H1 (cell line): ENCODE data around the gene ALG14. TPM values are rescaled to one million over a fixed set of nuclear protein-coding genes. Genes with fewer than 3 reads are reported as not detected.

Experiments used
- CTCF ChIA-PET: fragments of 300-600 bp; sonication (Branson Sonifier 250); formaldehyde crosslinking; loops from one replicate; lab custom pipeline; 2021; ENCODE audit not compliant: partially characterized antibody; lab: Charles Lee
- POLR2A ChIA-PET: fragments of 300-600 bp; sonication (Branson Sonifier 250); formaldehyde crosslinking; loops from one replicate; lab custom pipeline; 2021; ENCODE audit warnings: inconsistent platforms; ENCODE audit not compliant: partially characterized antibody; lab: Charles Lee
- DNase-seq, 2 experiments: peaks; one replicate each; pipeline versions ENCODE4 v3.0.0 to v3.0.0-alpha.2; 2010 to 2022; ENCODE audit warnings: low spot score in 2 of 2, low read depth in 1 of 2, mixed read lengths in 1 of 2
- FAIRE-seq: peaks from 2 replicates; lab custom pipeline; 2011; peaks lifted over from hg19 to GRCh38; lab: Jason Lieb, UNC
- H2AFZ ChIP-seq: 2 replicates; pipeline ENCODE4 v1.8.1; 2012; ENCODE audit warnings: low read length, inconsistent platforms
- H2AK5ac ChIP-seq: 2 replicates; pipeline ENCODE4 v1.6.1; 2013; ENCODE audit warnings: low read depth, low read length
- H2BK120ac ChIP-seq: replicated peaks from 2 replicates; pipeline ENCODE3; 2013; ENCODE audit warnings: low read depth, low read length, inconsistent platforms
- H2BK12ac ChIP-seq: 2 replicates; pipeline ENCODE4 v1.6.1; 2013; ENCODE audit warnings: low read depth, low read length
- H2BK15ac ChIP-seq: 2 replicates; pipeline ENCODE4 v1.6.1; 2013; ENCODE audit warnings: low read length
- H2BK20ac ChIP-seq: 2 replicates; pipeline ENCODE4 v1.6.1; 2013; ENCODE audit warnings: low read length
- H2BK5ac ChIP-seq: 2 replicates; pipeline ENCODE4 v1.6.1; 2013; ENCODE audit warnings: low read depth, low read length
- H3K14ac ChIP-seq: 2 replicates; pipeline ENCODE4 v1.6.1; 2013; ENCODE audit warnings: inconsistent platforms; ENCODE audit not compliant: insufficient read length
- H3K18ac ChIP-seq: 2 replicates; pipeline ENCODE4 v1.6.1; 2013; ENCODE audit warnings: low read length; ENCODE audit errors: extremely low read depth
- H3K23ac ChIP-seq: 2 replicates; pipeline ENCODE4 v1.6.1; 2013; ENCODE audit warnings: inconsistent platforms; ENCODE audit not compliant: insufficient read length
- H3K23me2 ChIP-seq: 2 replicates; pipeline ENCODE4 v1.6.1; 2013; ENCODE audit warnings: low read depth, low read length
- H3K27ac ChIP-seq: 2 replicates; pipeline ENCODE4 v1.6.1; 2011; ENCODE audit warnings: low read depth, low read length, inconsistent platforms
- H3K27me3 ChIP-seq, 4 experiments: replicated peaks in 1 of 4; 1 replicate in 1 of 4; 2 replicates in 3 of 4; pipeline versions ENCODE4 v1.6.1 to v1.8.1; 2011 to 2013; ENCODE audit warnings: low read length in 3 of 4, mild to moderate bottlenecking in 3 of 4, inconsistent platforms in 2 of 4, mixed read lengths in 2 of 4, moderate library complexity in 1 of 4; ENCODE audit not compliant: control insufficient read depth in 3 of 4, insufficient read depth in 3 of 4; ENCODE audit errors: extremely low read depth in 1 of 4
- H3K36me3 ChIP-seq, 4 experiments: 2 replicates each; pipeline versions ENCODE4 v1.6.1 to v1.8.1; 2011 to 2013; ENCODE audit warnings: mild to moderate bottlenecking in 4 of 4, low read length in 3 of 4, moderate library complexity in 2 of 4, control low read depth in 1 of 4, inconsistent platforms in 1 of 4; ENCODE audit not compliant: insufficient read depth in 4 of 4, control insufficient read depth in 2 of 4
- H3K4ac ChIP-seq: replicated peaks from 2 replicates; pipeline ENCODE3; 2013; ENCODE audit warnings: low read length, low read depth, mixed read lengths, inconsistent platforms; ENCODE audit not compliant: insufficient read length
- H3K4me1 ChIP-seq, 4 experiments: replicated peaks in 1 of 4; 1 replicate in 1 of 4; 2 replicates in 3 of 4; pipeline versions ENCODE4 v1.6.1 to v1.8.1; 2011 to 2013; ENCODE audit warnings: low read length in 3 of 4, inconsistent platforms in 2 of 4, mixed read lengths in 1 of 4; ENCODE audit not compliant: insufficient read depth in 4 of 4, control insufficient read depth in 3 of 4
- H3K4me2 ChIP-seq, 2 experiments: 2 replicates each; pipeline versions ENCODE4 v1.6.1 to v1.8.1; 2011 to 2013; ENCODE audit warnings: low read depth in 2 of 2, low read length in 2 of 2, control low read depth in 1 of 2, inconsistent platforms in 1 of 2, mild to moderate bottlenecking in 1 of 2; ENCODE audit not compliant: insufficient read depth in 1 of 2
- H3K4me3 ChIP-seq, 4 experiments: fragments of 200-600, 300-600 bp in 1 of 4; sonication (generic), shearing (Covaris generic), sonication (Bioruptor Twin) in 1 of 4; 2 replicates each; pipeline versions ENCODE4 v1.5.1 to v1.8.1; 2011 to 2016; ENCODE audit warnings: low read length in 4 of 4, low read depth in 3 of 4, control low read depth in 2 of 4, inconsistent platforms in 2 of 4, mild to moderate bottlenecking in 2 of 4, mixed read lengths in 1 of 4, moderate library complexity in 1 of 4; ENCODE audit not compliant: insufficient read depth in 2 of 4; ENCODE audit errors: extremely low read depth in 1 of 4
- H3K56ac ChIP-seq: replicated peaks from 2 replicates; pipeline ENCODE3; 2013; ENCODE audit warnings: low read depth, mild to moderate bottlenecking, mixed read lengths, low read length, inconsistent platforms; ENCODE audit not compliant: insufficient read length
- H3K79me1 ChIP-seq: 2 replicates; pipeline ENCODE4 v1.6.1; 2013; ENCODE audit warnings: low read depth, low read length, control low read depth
- H3K79me2 ChIP-seq, 2 experiments: 2 replicates each; pipeline versions ENCODE4 v1.6.1 to v1.8.1; 2012 to 2013; ENCODE audit warnings: low read length in 2 of 2, mild to moderate bottlenecking in 2 of 2, inconsistent platforms in 1 of 2; ENCODE audit not compliant: insufficient read depth in 2 of 2, control insufficient read depth in 1 of 2
- H3K9ac ChIP-seq, 4 experiments: replicated peaks in 1 of 4; 1 replicate in 1 of 4; 2 replicates in 3 of 4; pipeline versions ENCODE4 v1.6.1 to v1.8.1; 2011 to 2013; ENCODE audit warnings: low read depth in 3 of 4, low read length in 3 of 4, control low read depth in 2 of 4, mild to moderate bottlenecking in 2 of 4, moderate library complexity in 2 of 4, inconsistent platforms in 1 of 4; ENCODE audit errors: extremely low read depth in 1 of 4
- H3K9me3 ChIP-seq, 2 experiments: 2 replicates each; pipeline versions ENCODE4 v1.6.1 to v1.8.1; 2012 to 2013; ENCODE audit warnings: mild to moderate bottlenecking in 2 of 2, moderate library complexity in 2 of 2, control low read depth in 1 of 2, inconsistent platforms in 1 of 2, low read depth in 1 of 2, low read length in 1 of 2, mixed read lengths in 1 of 2; ENCODE audit not compliant: insufficient read depth in 2 of 2
- H4K20me1 ChIP-seq, 2 experiments: replicated peaks in 1 of 2; 2 replicates each; pipeline versions ENCODE3 to v1.8.1; 2011 to 2013; ENCODE audit warnings: inconsistent platforms in 2 of 2, low read length in 2 of 2, mild to moderate bottlenecking in 1 of 2; ENCODE audit not compliant: insufficient read depth in 2 of 2, control insufficient read depth in 1 of 2
- H4K5ac ChIP-seq: 2 replicates; pipeline ENCODE4 v1.6.1; 2013; ENCODE audit warnings: low read length, low read depth, mixed read lengths, inconsistent platforms; ENCODE audit not compliant: insufficient read length
- H4K8ac ChIP-seq: 2 replicates; pipeline ENCODE4 v1.8.0; 2013; ENCODE audit warnings: mild to moderate bottlenecking, moderate library complexity, low read length, inconsistent platforms; ENCODE audit not compliant: insufficient read depth; ENCODE audit errors: extremely low read depth
- H4K91ac ChIP-seq: replicated peaks from 2 replicates; pipeline ENCODE3; 2013; ENCODE audit warnings: low read length, mixed read lengths, inconsistent platforms; ENCODE audit not compliant: insufficient read length
- ASH2L ChIP-seq: fragments of 200-600, 300-600 bp; sonication (generic); IDR thresholded peaks from one replicate; pipeline ENCODE4 v1.7.1; 2017; ENCODE audit warnings: low read length
- ATF3 ChIP-seq: IDR thresholded peaks from 2 replicates; pipeline ENCODE4 v1.6.1; 2011; ENCODE audit warnings: low read depth, mild to moderate bottlenecking, low read length; ENCODE audit not compliant: insufficient read depth
- CBX8 ChIP-seq: fragments of 300-800, 300-1000 bp; sonication (generic); IDR thresholded peaks from 2 replicates; pipeline ENCODE4 v1.7.1; 2016; ENCODE audit warnings: low read depth, low read length, borderline replicate concordance
- TEAD4 ChIP-seq: IDR thresholded peaks from 2 replicates; pipeline ENCODE4 v1.6.1; 2012; ENCODE audit warnings: low read depth, low read length, inconsistent platforms, mixed read lengths
- YY1 ChIP-seq: IDR thresholded peaks from 2 replicates; pipeline ENCODE4 v1.6.1; 2011; ENCODE audit warnings: low read depth, mild to moderate bottlenecking, low read length
- WGBS, 2 experiments: shearing (Covaris generic) in 1 of 2; methylation state at CpG; one replicate each; pipeline versions ENCODE4 v1.1.6 to v1.1.7; 2013 to 2015; ENCODE audit warnings: low lambda C conversion rate in 2 of 2, mixed read lengths in 2 of 2, inconsistent platforms in 1 of 2, low coverage in 1 of 2, missing lambda C conversion rate in 1 of 2; ENCODE audit not compliant: insufficient replicate concordance in 2 of 2, insufficient coverage in 1 of 2, insufficient read length in 1 of 2; ENCODE audit errors: extremely low coverage in 1 of 2, missing lambda C conversion rate in 1 of 2; 5-methylcytosine and 5-hydroxymethylcytosine counted together
- polyA plus RNA-seq, 7 experiments: library from polyadenylated mRNA; depleted of rRNA in 3 of 7; stranded (reverse) in 5 of 7; unstranded in 2 of 7; fragments of >200 nt in 5 of 7; fragments of 200-250 nt in 2 of 7; gene quantifications; 1 replicate in 5 of 7; 2 replicates in 1 of 7; 4 replicates in 1 of 7; pipeline versions ENCODE4 v1.2.1 to v1.2.3, GENCODE V29; 2011 to 2013; ENCODE audit warnings: missing spikeins in 2 of 7, mixed read lengths in 2 of 7
- total RNA-seq: library from RNA; stranded (reverse); fragmentation: NEBNext Ultra II Directional; extraction: Animal tissue kit (Norgen Biotek cat#: 25700); gene quantifications from 2 replicates; pipeline ENCODE4 v1.2.1, GENCODE V29; 2021

The ALG14 gene
- total and polyA plus RNA-seq, 2 of the 8 experiments (the other 6 are each of a cell fraction or from before 2014, with no cell fraction given), result 0.95 to 1.3 TPM

- DNase-seq (no peak), FAIRE-seq (no peak)
- Histone ChIP-seq H2BK120ac (no peak overlapping the region), H3K56ac (no peak overlapping the region), H4K91ac (no peak overlapping the region), H4K8ac (no peak overlapping the region), H2AK5ac (no peak overlapping the region), H2BK12ac (no peak overlapping the region), H3K18ac (no peak overlapping the region), H3K27ac (no peak overlapping the region), H3K36me3 (no peaks in the 10 kb centered on the region), H4K20me1 (no peaks in the 10 kb centered on the region), H3K4me1 (no peaks in the 10 kb centered on the region), H3K23ac (no peak overlapping the region), H3K79me2 (no peaks in the 10 kb centered on the region), H2BK20ac (no peak overlapping the region), H2BK5ac (no peak overlapping the region), H3K9me3 (no peaks in the 10 kb centered on the region), H4K5ac (no peak overlapping the region), H3K79me1 (no peaks in the 10 kb centered on the region), H2AFZ (no peak overlapping the region), H3K9ac (no peak overlapping the region), H3K27me3 (no peaks in the 10 kb centered on the region), H3K4me3 (no peak overlapping the region), H3K23me2 (peaks cover 3% of the 10 kb centered on the region), H3K14ac (no peak overlapping the region), H2BK15ac (no peak overlapping the region), H3K4me2 (no peak overlapping the region), H3K4ac (no peak overlapping the region)
- ChIA-PET POLR2A (no interaction called here), CTCF (interaction anchor here (1.0 to 1.2 kb wide), 3 partner anchors 10 to 232 kb away, joined by 3 to 6 read pairs (median 4); no protein-coding TSS in a partner anchor)
- no peak for TF ChIP-seq YY1
- TF ChIP-seq ATF3, result no peak
- TF ChIP-seq ASH2L, result no peak
- TF ChIP-seq CBX8, result no peak
- no peak for TF ChIP-seq TEAD4
- WGBS, 2 experiments, result 90% methylated on average over 5 of the region's 5 CpGs; no CpG with 5 or more reads in 1 of the 2 experiments
Observed at GRCh38 chr1:95069710-95070093, 3.0 kb downstream of the ALG14 start.
